ENCODE data around the gene HS2ST1.

GRCh38 chr1:86924324-86924960 lies 10.0 kb downstream of the HS2ST1 start:
- no peak for TF ChIP-seq ZNF274 (IDR thresholded peaks at IDR 0.05; ENCODE audit: insufficient read depth, insufficient read length)
- TF ChIP-seq MEF2A (IDR thresholded peaks at IDR 0.05; ENCODE audit: insufficient read depth, low read depth, low read length) = no peak
- TF ChIP-seq WRNIP1 (IDR thresholded peaks at IDR 0.05; ENCODE audit: borderline replicate concordance, low read depth, low read length) = no peak
- TF ChIP-seq POLR2A (IDR thresholded peaks at IDR 0.05; ENCODE audit: low read depth, low read length) = no peak
- TF ChIP-seq CTCF (IDR thresholded peaks at IDR 0.05 in 2 of 3, conservative IDR thresholded peaks at IDR 0.05 in 1 of 3; ENCODE audit: control insufficient read depth in 2 of 3, extremely low read depth in 1 of 3, insufficient read depth in 1 of 3, low read depth in 3 of 3, low read length in 3 of 3) = no peak
- TF ChIP-seq SMAD5 (IDR thresholded peaks at IDR 0.05; ENCODE audit: low read depth) = no peak
- TF ChIP-seq GABPA (IDR thresholded peaks at IDR 0.05; ENCODE audit: low read depth) = no peak
- TF ChIP-seq CEBPB (IDR thresholded peaks at IDR 0.05; ENCODE audit: borderline replicate concordance in 1 of 2, low read depth in 2 of 2, low read length in 2 of 2) = no peak
- no peak for TF ChIP-seq BCLAF1 (IDR thresholded peaks at IDR 0.05)
